H1 (cell line): ENCODE results near the gene CREB1. TPM values are rescaled to one million over a fixed set of nuclear protein-coding genes. Genes with fewer than 3 reads are reported as not detected.

Source experiments
- CREB1 ChIP-seq: IDR thresholded peaks from 2 replicates; pipeline ENCODE4 v1.6.1; 2012; ENCODE audit warnings: inconsistent platforms
- E2F6 ChIP-seq: IDR thresholded peaks from 2 replicates; pipeline ENCODE4 v1.6.1; 2012; ENCODE audit warnings: inconsistent platforms
- EGR1 ChIP-seq: IDR thresholded peaks from 2 replicates; pipeline ENCODE4 v1.6.1; 2011; ENCODE audit warnings: low read depth, low read length, borderline replicate concordance
- JUN ChIP-seq: IDR thresholded peaks from 2 replicates; pipeline ENCODE4 v1.6.1; 2011; ENCODE audit warnings: low read depth, mild to moderate bottlenecking, improper control_type of control experiment, low read length
- KDM4A ChIP-seq: IDR thresholded peaks from one replicate; pipeline ENCODE4 v1.7.1; 2012; ENCODE audit warnings: low read depth, mild to moderate bottlenecking, moderate library complexity, low read length, inconsistent platforms; ENCODE audit not compliant: severe bottlenecking
- KDM5A ChIP-seq: fragments of 200-600 bp; IDR thresholded peaks from 2 replicates; pipeline ENCODE4 v1.7.1; 2012; ENCODE audit warnings: mild to moderate bottlenecking, low read length, inconsistent platforms, mixed read lengths
- PHF8 ChIP-seq: fragments of 200-600 bp; sonication (generic); conservative IDR thresholded peaks from 2 replicates; pipeline ENCODE4 v1.7.1; 2012; ENCODE audit warnings: low read depth, mild to moderate bottlenecking, inconsistent platforms, low read length, moderate library complexity
- POLR2AphosphoS5 ChIP-seq: IDR thresholded peaks from 2 replicates; pipeline ENCODE4 v1.6.1; 2011; ENCODE audit warnings: low read depth, low read length
- RAD21 ChIP-seq, 2 experiments: IDR thresholded peaks in 1 of 2; conservative IDR thresholded peaks in 1 of 2; 2 replicates each; pipeline ENCODE4 v1.6.1; 2011; ENCODE audit warnings: low read depth in 2 of 2, low read length in 2 of 2, improper control_type of control experiment in 1 of 2, inconsistent platforms in 1 of 2, mild to moderate bottlenecking in 1 of 2, moderate library complexity in 1 of 2
- RFX5 ChIP-seq: IDR thresholded peaks from 2 replicates; pipeline ENCODE4 v1.6.1; 2011; ENCODE audit warnings: low read depth, low read length, improper control_type of control experiment, borderline replicate concordance
- RNF2 ChIP-seq: fragments of 200-900, 300-1000 bp; sonication (generic); IDR thresholded peaks from 2 replicates; pipeline ENCODE4 v1.7.1; 2016; ENCODE audit warnings: borderline replicate concordance, low read depth, mild to moderate bottlenecking, antibody characterized with exemption, low read length; ENCODE audit not compliant: poor library complexity, severe bottlenecking; ENCODE audit errors: missing control alignments
- RXRA ChIP-seq: IDR thresholded peaks from 2 replicates; pipeline ENCODE4 v1.6.1; 2011; ENCODE audit warnings: low read depth, mild to moderate bottlenecking, low read length, moderate library complexity; ENCODE audit not compliant: insufficient read depth
- SIN3A ChIP-seq, 2 experiments: IDR thresholded peaks in 1 of 2; conservative IDR thresholded peaks in 1 of 2; 2 replicates each; pipeline ENCODE4 v1.6.1; 2011 to 2012; ENCODE audit warnings: low read length in 2 of 2, improper control_type of control experiment in 1 of 2, low read depth in 1 of 2, mild to moderate bottlenecking in 1 of 2
- SP2 ChIP-seq: IDR thresholded peaks from 2 replicates; pipeline ENCODE4 v1.6.1; 2012; ENCODE audit warnings: mild to moderate bottlenecking, low read length, inconsistent platforms
- TAF1 ChIP-seq: IDR thresholded peaks from 2 replicates; pipeline ENCODE4 v1.6.1; 2011; ENCODE audit warnings: mild to moderate bottlenecking, low read depth, low read length
- TAF7 ChIP-seq: optimal IDR thresholded peaks from 2 replicates; pipeline ENCODE3; 2011; ENCODE audit warnings: low read depth, mild to moderate bottlenecking, inconsistent platforms, low read length, moderate library complexity, borderline replicate concordance
- polyA plus RNA-seq, 7 experiments: library from polyadenylated mRNA; depleted of rRNA in 3 of 7; stranded (reverse) in 5 of 7; unstranded in 2 of 7; fragments of >200 nt in 5 of 7; fragments of 200-250 nt in 2 of 7; gene quantifications; 1 replicate in 5 of 7; 2 replicates in 1 of 7; 4 replicates in 1 of 7; pipeline versions ENCODE4 v1.2.1 to v1.2.3, GENCODE V29; 2011 to 2013; ENCODE audit warnings: missing spikeins in 2 of 7, mixed read lengths in 2 of 7
- total RNA-seq: library from RNA; stranded (reverse); fragmentation: NEBNext Ultra II Directional; extraction: Animal tissue kit (Norgen Biotek cat#: 25700); gene quantifications from 2 replicates; pipeline ENCODE4 v1.2.1, GENCODE V29; 2021

Gene CREB1
- total and polyA plus RNA-seq, 2 of the 8 experiments (the other 6 are each of a cell fraction or from before 2014, with no cell fraction given), result 46.3 to 99.0 TPM

DNA sequence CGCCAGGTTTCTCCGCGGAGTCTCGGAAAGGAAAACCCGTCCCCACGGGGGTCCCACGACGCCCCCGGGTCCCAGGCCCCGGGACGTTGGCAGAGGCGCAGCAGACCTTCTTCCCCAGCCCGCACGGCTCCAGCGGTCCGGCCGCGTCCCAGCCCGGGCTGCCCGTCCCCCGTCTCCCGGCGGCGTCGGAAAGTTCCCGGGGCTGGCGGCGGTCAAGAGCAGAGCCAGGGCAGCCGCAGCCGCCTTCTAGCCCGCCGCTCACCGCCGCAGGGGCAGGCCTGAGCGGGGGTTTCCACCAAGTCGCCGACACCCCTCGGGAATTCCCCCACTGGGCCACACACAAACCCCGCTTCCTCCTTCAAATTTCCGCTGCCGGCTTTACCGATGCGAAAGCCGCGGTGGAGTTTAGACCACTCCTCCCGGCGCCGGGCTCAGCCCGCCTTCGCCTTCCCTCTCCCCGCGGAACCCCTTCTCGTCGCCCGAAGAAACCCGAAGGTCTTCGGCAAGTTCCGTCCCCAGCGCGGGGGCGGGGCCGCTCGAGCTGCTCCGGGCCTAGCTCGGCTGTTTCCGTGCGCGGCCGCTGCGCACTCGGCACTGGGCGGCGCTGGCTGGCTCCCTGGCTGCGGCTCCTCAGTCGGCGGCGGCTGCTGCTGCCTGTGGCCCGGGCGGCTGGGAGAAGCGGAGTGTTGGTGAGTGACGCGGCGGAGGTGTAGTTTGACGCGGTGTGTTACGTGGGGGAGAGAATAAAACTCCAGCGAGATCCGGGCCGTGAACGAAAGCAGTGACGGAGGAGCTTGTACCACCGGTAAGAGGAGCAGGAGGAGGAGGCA, at the start of gene CREB1 (continued):
- peak; percentile 67; the same call in 1 of the 2 replicates for TF ChIP-seq EGR1
- TF ChIP-seq PHF8, result peak; percentile 96
- peak; percentile 79 for TF ChIP-seq KDM4A
- peak; percentile 94 for TF ChIP-seq TAF1
- no peak for TF ChIP-seq KDM5A
- peak in 1 of 2 experiments; percentile 54; a peak in 1 of 4 replicates for TF ChIP-seq SIN3A (conservative IDR thresholded peaks at IDR 0.05 in 1 of 2, IDR thresholded peaks at IDR 0.05 in 1 of 2; ENCODE audit: low read depth in 1 of 2, low read length in 2 of 2)
- TF ChIP-seq RNF2, result no peak
- no peak for TF ChIP-seq RXRA
- peak; percentile 92 for TF ChIP-seq CREB1
- no peak for TF ChIP-seq SP2
- 0 out of 4 replicates have a peak, but pooled peaks of 1 of the 2 experiments have one; percentile 0 for TF ChIP-seq RAD21 (IDR thresholded peaks at IDR 0.05 in 1 of 2, conservative IDR thresholded peaks at IDR 0.05 in 1 of 2; ENCODE audit: low read depth in 2 of 2, low read length in 2 of 2)
- no peak for TF ChIP-seq JUN
- TF ChIP-seq POLR2AphosphoS5, result peak; percentile 48
- peak; percentile 1; the same call in 1 of the 2 replicates for TF ChIP-seq E2F6
- TF ChIP-seq RFX5, result no peak
- TF ChIP-seq TAF7, result peak; percentile 93
